ENCODE data around the gene SRSF5.
"Not testable (repeated sequence)": the region's sequence is repeated elsewhere in the genome, so short reads cannot be mapped to it uniquely, and the experiment has no call there.

The SRSF5 gene

GRCh38 chr14:69804902-69805301 is 38.0 kb downstream of the SRSF5 start:
- no peaks in the 10 kb centered on the region for H3K36me3 Mint-ChIP-seq (ENCODE audit: low read depth)
- intact Hi-C loops (cut with micrococcal nuclease), result no loop called here
- peaks cover 7% of the 10 kb centered on the region for H3K27me3 Mint-ChIP-seq
- H3K27ac Mint-ChIP-seq, result no peak overlapping the region
- peaks cover 4% of the 10 kb centered on the region for H3K4me1 Mint-ChIP-seq (ENCODE audit: low read depth)
- no peaks in the 10 kb centered on the region for H3K9me3 Mint-ChIP-seq
- H3K4me3 Mint-ChIP-seq, result no peak overlapping the region

GRCh38 chr14:69807192-69807591 is 40.2 kb downstream of the SRSF5 start:
- Mint-ChIP-seq H3K9me3 (no peaks in the 10 kb centered on the region), H3K4me1 (ENCODE audit: low read depth) (peaks cover 4% of the 10 kb centered on the region), H3K4me3 (no peak overlapping the region), H3K27ac (no peak overlapping the region), H3K27me3 (peaks cover 6% of the 10 kb centered on the region), H3K36me3 (ENCODE audit: low read depth) (no peaks in the 10 kb centered on the region)
- intact Hi-C loops (cut with micrococcal nuclease), result no loop called here

GRCh38 chr14:69808919-69809808 is 42.2 kb downstream of the SRSF5 start:
- no peaks in the 10 kb centered on the region for H3K36me3 Mint-ChIP-seq (ENCODE audit: low read depth)

GRCh38 chr14:69811227-69811867 is 44.4 kb downstream of the SRSF5 start:
- no peak overlapping the region for H3K27ac Mint-ChIP-seq
- peaks cover 3% of the 10 kb centered on the region for H3K27me3 Mint-ChIP-seq
- no peaks in the 10 kb centered on the region for H3K9me3 Mint-ChIP-seq
- no peaks in the 10 kb centered on the region for H3K36me3 Mint-ChIP-seq (ENCODE audit: low read depth)
- no peaks in the 10 kb centered on the region for H3K4me1 Mint-ChIP-seq (ENCODE audit: low read depth)
- intact Hi-C loops (cut with micrococcal nuclease), result no loop called here
- H3K4me3 Mint-ChIP-seq, result no peak overlapping the region

More at GRCh38 chr14:69808919-69809808, 42.2 kb downstream of the SRSF5 start:
- Mint-ChIP-seq H3K4me1 (ENCODE audit: low read depth) (peaks cover 4% of the 10 kb centered on the region), H3K9me3 (no peaks in the 10 kb centered on the region), H3K4me3 (no peak overlapping the region), H3K27me3 (peaks cover 3% of the 10 kb centered on the region), H3K27ac (no peak overlapping the region)
- intact Hi-C loops (cut with micrococcal nuclease), result no loop called here

GRCh38 chr14:69811868-69812252 is 44.9 kb downstream of the SRSF5 start:
- intact Hi-C loops (cut with micrococcal nuclease), result no loop called here
- no peak overlapping the region for H3K27ac Mint-ChIP-seq
- no peaks in the 10 kb centered on the region for H3K4me1 Mint-ChIP-seq (ENCODE audit: low read depth)
- H3K9me3 Mint-ChIP-seq, result no peaks in the 10 kb centered on the region
- H3K36me3 Mint-ChIP-seq (ENCODE audit: low read depth), result no peaks in the 10 kb centered on the region
- H3K4me3 Mint-ChIP-seq, result no peak overlapping the region
- H3K27me3 Mint-ChIP-seq, result peaks cover 3% of the 10 kb centered on the region

- peaks cover 3% of the 10 kb centered on the region for H3K27me3 Mint-ChIP-seq
- H3K4me1 Mint-ChIP-seq (ENCODE audit: low read depth), result no peaks in the 10 kb centered on the region
- no peaks in the 10 kb centered on the region for H3K36me3 Mint-ChIP-seq (ENCODE audit: low read depth)
- H3K4me3 Mint-ChIP-seq, result no peak overlapping the region
- no peaks in the 10 kb centered on the region for H3K9me3 Mint-ChIP-seq
- H3K27ac Mint-ChIP-seq, result no peak overlapping the region
- intact Hi-C loops (cut with micrococcal nuclease), result no loop called here
Measured at GRCh38 chr14:69812711-69813110, 45.8 kb downstream of the SRSF5 start.

GRCh38 chr14:69813346-69813745 is 46.4 kb downstream of the SRSF5 start:
- intact Hi-C loops (cut with micrococcal nuclease); H3K4me3 Mint-ChIP-seq; H3K27ac Mint-ChIP-seq; H3K27me3 Mint-ChIP-seq; H3K9me3 Mint-ChIP-seq; H3K4me1 Mint-ChIP-seq (ENCODE audit: low read depth); H3K36me3 Mint-ChIP-seq (ENCODE audit: low read depth): not testable (repeated sequence)

GRCh38 chr14:69814397-69814796 is 47.5 kb downstream of the SRSF5 start:
- no peak overlapping the region for H3K27ac Mint-ChIP-seq

GRCh38 chr14:69815556-69815955 is 48.6 kb downstream of the SRSF5 start:
- H3K27ac Mint-ChIP-seq, result no peak overlapping the region
- H3K27me3 Mint-ChIP-seq, result peaks cover 3% of the 10 kb centered on the region
- H3K36me3 Mint-ChIP-seq (ENCODE audit: low read depth), result no peaks in the 10 kb centered on the region
- H3K4me1 Mint-ChIP-seq (ENCODE audit: low read depth), result peaks cover 5% of the 10 kb centered on the region
- H3K9me3 Mint-ChIP-seq, result no peaks in the 10 kb centered on the region
- H3K4me3 Mint-ChIP-seq, result no peak overlapping the region
- intact Hi-C loops (cut with micrococcal nuclease), result no loop called here

More at GRCh38 chr14:69814397-69814796, 47.5 kb downstream of the SRSF5 start:
- Mint-ChIP-seq H3K9me3 (no peaks in the 10 kb centered on the region), H3K36me3 (ENCODE audit: low read depth) (no peaks in the 10 kb centered on the region), H3K4me1 (ENCODE audit: low read depth) (peaks cover 5% of the 10 kb centered on the region), H3K27me3 (peaks cover 3% of the 10 kb centered on the region), H3K4me3 (no peak overlapping the region)
- intact Hi-C loops (cut with micrococcal nuclease), result no loop called here

GRCh38 chr14:69816216-69816615 is 49.3 kb downstream of the SRSF5 start:
- Mint-ChIP-seq H3K27ac (no peak overlapping the region), H3K36me3 (ENCODE audit: low read depth) (no peaks in the 10 kb centered on the region), H3K4me1 (ENCODE audit: low read depth) (peaks cover 5% of the 10 kb centered on the region), H3K9me3 (no peaks in the 10 kb centered on the region), H3K27me3 (no peaks in the 10 kb centered on the region), H3K4me3 (no peak overlapping the region)
- intact Hi-C loops (cut with micrococcal nuclease), result no loop called here

- intact Hi-C loops (cut with micrococcal nuclease), result loop anchor here (1.0 kb wide), 2 partner anchors 209 to 256 kb away; no protein-coding TSS in a partner anchor
- H3K4me1 Mint-ChIP-seq (ENCODE audit: low read depth), result peaks cover 5% of the 10 kb centered on the region
- H3K27me3 Mint-ChIP-seq, result peaks cover 2% of the 10 kb centered on the region
- no peaks in the 10 kb centered on the region for H3K9me3 Mint-ChIP-seq
- H3K36me3 Mint-ChIP-seq (ENCODE audit: low read depth), result no peaks in the 10 kb centered on the region
- no peak overlapping the region for H3K4me3 Mint-ChIP-seq
- H3K27ac Mint-ChIP-seq, result no peak overlapping the region
Measured at GRCh38 chr14:69818758-69819191, 51.8 kb downstream of the SRSF5 start.

GRCh38 chr14:69819607-69820006 is 52.7 kb downstream of the SRSF5 start:
- peaks cover 2% of the 10 kb centered on the region for H3K27me3 Mint-ChIP-seq
- no peaks in the 10 kb centered on the region for H3K36me3 Mint-ChIP-seq (ENCODE audit: low read depth)
- H3K4me3 Mint-ChIP-seq, result no peak overlapping the region
- H3K9me3 Mint-ChIP-seq, result no peaks in the 10 kb centered on the region
- intact Hi-C loops (cut with micrococcal nuclease), result no loop called here
- no peak overlapping the region for H3K27ac Mint-ChIP-seq
- peaks cover 5% of the 10 kb centered on the region for H3K4me1 Mint-ChIP-seq (ENCODE audit: low read depth)

GRCh38 chr14:69820991-69821390 is 54.0 kb downstream of the SRSF5 start:
- peaks cover 4% of the 10 kb centered on the region for H3K27me3 Mint-ChIP-seq
- no peaks in the 10 kb centered on the region for H3K36me3 Mint-ChIP-seq (ENCODE audit: low read depth)
- H3K9me3 Mint-ChIP-seq, result no peaks in the 10 kb centered on the region
- intact Hi-C loops (cut with micrococcal nuclease), result no loop called here
- peaks cover 5% of the 10 kb centered on the region for H3K4me1 Mint-ChIP-seq (ENCODE audit: low read depth)
- H3K27ac Mint-ChIP-seq, result no peak overlapping the region
- no peak overlapping the region for H3K4me3 Mint-ChIP-seq
